ENCODE data around the gene OSR1.
"Not testable (repeated sequence)": the region's sequence is repeated elsewhere in the genome, so short reads cannot be mapped to it uniquely, and the experiment has no call there.

OSR1 gene

DNA sequence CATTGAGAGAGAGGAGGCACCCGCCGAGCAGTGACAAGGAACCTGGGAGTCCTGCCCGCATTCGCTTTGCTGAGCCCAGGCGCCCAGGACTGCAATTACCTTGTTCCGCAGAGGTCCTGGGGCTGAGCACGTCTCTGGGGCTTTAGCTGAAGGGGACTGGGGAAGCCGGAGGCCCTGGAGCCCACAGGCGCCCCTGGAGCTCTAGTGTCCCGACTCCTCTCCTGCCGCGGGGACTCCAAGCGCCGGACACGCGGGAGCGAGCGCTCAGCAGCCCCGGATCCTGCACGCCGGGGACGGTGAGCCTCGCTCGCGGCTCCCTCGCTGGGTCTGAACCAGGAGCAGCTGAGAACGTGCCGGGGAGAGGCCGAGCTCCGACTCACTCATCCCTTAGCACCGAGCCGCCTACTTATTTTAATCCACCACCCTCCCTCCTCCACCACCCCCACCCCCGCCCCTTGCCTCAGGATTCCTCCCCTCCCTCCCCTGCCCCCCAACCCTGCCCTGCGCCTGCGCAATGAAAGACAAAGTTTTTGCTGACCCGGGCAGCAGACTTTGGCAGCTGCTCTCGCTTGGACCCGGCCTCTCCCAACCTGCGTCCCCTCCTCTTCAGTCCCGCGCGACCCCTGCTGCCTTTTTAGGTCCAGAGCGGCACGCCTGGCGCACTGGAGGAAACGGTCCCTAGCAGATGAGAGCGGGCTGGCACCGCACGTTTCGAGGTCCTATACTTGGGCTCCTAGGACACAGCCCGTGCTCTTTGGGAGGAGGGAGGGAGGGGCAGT, at the start of gene OSR1:
Gene OSR1, minus strand, starts transcription at position 382 of the 779 bp plus-strand sequence. CDS start 4,818 bp downstream, outside the sequence.
- no peak for DNase-seq (ENCODE audit: low spot score)

DNA sequence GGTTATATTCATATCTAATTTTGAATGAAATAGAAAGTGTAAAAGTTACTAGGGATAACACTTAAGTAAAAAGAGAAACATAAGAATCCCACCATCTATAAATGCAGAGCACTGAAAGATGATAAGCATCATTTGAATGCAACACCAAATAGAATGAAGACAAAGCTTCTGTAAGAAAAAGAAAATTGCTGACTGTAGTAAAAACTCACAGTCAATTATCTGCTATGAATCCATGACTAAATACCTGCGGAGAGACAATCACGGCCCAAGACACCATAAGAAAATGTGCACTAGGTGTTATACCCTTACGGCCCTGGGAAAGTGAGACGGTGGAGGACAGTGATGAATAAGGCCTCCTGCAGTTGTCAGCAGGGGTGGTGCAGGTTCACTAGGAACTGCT, 45.4 kb upstream of the OSR1 start:
- DNase-seq (ENCODE audit: low spot score): no peak

DNA sequence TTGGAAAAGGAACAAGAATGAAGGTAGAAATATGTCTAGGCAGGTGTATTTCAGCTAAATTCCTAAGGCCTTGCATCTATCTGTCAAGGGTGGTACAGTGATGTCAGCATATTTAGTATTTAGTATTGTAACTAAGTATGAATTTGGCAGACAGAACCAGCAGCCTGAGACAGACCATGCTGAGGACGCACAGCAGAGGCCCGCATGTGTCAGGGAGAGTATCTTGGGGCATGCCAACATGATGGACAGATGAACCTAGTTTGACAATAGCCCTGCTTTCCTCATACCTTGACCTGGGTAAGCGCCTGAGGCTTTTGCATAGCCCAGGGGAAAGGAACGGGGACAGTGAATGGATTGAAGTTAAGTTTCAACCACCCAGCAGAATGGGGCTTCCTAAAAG, 33.8 kb upstream of the OSR1 start:
- no peak for DNase-seq (ENCODE audit: low spot score)

DNA sequence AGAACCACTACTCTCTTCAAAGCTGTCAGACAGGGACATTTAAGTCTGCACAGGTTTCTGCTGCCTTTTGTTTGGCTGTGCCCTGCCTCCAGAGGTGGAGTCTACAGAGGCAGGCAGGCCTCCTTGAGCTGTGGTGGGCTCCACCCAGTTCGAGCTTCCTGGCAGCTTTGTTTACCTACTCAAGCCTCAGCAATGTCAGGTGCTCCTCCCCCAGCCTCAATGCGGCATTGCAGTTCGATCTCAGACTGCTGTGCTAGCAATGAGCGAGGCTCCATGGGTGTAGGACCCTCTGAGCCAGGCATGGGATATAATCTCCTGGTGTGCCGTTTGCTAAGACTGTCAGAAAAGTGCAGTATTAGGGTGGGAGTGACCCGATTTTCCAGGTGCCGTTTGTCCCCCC, 31.0 kb upstream of the OSR1 start:
- DNase-seq (ENCODE audit: low spot score): not testable (repeated sequence)

DNA sequence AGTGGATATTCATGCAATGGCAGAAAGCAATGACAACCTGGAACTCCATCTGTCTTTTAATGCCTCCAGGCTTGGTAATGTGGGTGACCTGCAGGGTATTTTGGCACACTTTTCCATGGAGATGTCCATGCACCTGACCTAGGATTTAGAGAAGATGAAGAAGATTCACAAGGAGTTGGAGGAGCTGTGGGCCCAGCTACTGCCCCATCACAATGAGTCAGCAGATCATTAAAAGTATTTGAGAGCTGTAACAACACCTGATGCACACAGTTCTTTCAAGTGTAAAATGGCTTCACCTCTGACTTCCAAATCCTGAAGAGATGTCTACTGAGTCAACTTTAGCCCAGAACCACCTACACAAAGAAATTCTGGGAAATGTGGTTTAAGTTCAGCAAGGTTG, 22.1 kb upstream of the OSR1 start:
- no peak for DNase-seq (ENCODE audit: low spot score)

DNA sequence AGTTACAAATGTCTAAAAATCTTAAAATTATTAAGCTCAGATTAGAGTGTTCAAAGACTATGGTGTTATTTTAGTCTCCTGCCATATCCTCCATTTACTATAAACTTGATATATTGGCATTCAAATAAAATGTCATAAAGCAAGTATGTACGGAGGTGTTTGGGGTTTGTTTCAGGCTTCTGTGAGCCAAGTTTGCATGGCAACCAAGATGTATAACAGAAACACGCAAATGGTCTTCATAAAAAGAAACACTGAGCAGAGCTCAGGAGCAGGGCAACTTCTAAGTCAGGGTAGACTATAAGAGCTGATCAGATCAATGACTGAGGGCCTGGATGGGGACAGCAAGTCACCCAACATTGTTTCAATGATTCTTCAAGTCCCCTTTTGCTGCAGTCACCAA, 20.5 kb upstream of the OSR1 start:
- no peak for DNase-seq (ENCODE audit: low spot score)

DNA sequence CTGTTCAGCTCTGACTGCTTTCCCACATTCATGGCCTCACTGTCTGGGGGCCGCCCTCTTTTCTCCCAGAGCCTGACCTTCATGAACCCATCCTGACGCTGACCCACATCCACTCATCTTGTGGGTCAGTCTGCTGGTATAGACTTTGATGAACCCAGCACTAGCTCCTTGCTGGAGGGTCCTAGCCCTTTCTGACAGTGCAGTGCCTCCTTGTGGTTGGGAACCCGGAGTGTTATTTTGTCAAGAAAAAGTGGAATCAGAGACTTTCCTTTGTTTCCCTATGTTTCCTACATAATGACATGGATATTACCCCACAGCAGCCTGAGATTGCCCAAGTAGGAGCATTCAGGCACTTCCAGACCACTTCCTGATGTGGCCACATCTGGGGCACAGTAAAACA, 19.3 kb upstream of the OSR1 start:
- DNase-seq (ENCODE audit: low spot score): no peak

DNA sequence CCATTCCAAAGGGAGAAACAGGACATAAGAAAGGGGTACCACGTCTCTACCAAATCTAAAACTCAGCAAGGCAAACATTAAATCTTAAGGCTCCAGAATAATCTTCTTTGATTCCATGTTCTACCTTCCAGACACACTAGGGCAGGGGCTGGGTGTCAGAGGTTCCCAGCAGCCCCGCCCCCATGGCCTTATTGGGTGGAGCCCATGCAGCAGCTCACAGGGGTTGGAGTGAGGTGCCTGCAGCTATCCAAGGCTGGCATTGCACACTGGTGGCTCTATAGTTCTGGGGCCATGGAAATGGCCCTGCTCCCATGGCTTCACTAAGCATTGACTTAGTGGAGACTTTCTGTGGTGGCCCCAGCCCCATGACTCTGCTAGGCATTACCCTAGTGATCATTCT, 14.9 kb upstream of the OSR1 start:
- DNase-seq (ENCODE audit: low spot score): no peak

DNA sequence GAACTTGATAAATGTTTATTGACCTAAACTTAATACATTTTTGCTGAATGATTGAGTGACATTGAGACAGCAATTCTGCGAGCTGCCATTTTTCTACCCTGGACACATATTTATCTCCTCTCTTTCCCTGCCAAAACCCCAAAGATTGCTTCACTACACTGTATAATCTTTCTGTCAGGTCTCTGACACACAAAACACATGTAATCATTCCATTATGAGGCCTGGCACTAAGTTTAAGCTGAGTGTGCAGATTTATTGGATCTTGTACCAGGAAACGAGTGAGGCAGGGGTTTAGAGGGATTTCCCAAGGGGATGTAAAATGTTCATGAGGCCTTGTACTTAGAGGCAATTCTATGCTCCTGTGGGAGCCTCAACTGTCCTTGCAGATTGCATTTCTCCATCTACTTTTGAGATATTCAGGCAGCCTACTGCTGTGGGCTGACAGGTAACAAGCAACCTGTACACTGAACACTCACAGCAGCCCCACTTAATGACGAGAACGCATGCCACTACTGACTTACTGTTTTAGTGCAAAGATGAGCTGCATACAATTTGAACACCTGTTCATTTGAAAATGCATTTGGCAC, 13.7 kb upstream of the OSR1 start:
- DNase-seq (ENCODE audit: low spot score): no peak

DNA sequence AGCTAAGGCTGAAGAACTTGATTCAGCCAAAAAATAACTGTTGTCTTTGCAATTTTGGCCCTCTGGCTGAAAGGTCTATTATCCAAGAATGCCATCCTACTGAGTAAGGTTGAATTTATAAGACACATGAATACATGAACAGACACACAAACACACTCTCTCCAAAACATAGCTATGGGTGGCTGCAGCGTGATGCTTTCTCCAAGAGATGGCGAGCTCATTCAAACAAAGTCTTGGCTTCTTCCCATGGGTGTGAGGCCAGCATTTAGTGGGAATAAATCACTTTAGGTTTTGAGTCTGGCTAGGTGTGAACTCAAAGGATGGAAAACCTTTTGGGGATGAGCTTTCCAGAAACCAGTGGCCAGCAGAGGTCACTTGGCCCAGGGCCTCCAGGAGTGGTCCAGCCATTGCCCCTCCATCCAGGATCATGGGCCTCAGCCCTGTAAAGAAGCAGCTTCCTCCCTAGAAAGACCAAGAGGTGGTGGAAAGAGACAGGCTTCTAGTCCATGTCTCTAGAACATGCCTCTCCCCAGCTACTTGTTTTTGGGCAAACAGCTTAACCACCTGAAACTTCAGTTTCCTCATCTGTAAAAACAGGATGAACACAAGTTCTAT, 11.0 kb upstream of the OSR1 start:
- DNase-seq (ENCODE audit: low spot score): peak; percentile 16

DNA sequence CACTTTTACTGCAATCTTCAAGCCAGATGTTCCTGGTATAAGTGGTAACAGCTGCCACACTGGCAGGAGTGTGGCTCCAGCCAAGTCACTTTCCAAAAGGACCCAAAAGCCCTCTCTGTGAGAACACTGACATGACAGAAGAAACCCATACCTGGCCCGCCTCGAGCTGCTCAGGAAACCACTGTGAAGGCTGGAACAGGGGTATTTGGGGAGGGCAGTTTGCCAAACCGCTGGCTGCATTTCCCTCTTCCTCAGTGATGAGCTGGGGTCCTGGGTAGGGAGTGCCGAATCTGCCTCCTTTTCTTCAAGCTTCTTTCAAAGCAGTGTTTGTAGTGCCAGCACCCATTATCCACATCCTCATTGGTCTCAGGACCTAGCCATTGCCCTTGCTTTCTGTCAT, 10.3 kb upstream of the OSR1 start:
- no peak for DNase-seq (ENCODE audit: low spot score)

DNA sequence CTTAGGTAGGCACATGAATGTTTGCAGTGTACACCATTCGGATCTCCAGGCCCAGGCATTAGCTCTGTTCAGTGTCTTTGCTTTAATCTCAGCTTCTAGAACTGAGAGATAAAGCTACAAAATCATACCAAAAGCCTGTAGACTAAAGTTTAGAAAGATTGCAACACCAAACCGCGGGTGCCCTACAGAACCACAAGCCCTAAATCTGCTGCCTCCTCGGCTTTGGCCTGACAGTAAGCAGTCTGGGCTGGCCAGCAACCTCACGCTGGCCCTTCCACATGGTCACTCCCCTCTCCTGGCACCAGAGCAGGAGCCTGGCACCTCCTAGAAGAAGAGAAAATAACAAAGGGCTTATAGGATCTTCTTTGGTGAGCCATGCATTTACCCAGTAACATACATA, 8.9 kb upstream of the OSR1 start:
- no peak for DNase-seq (ENCODE audit: low spot score)

DNA sequence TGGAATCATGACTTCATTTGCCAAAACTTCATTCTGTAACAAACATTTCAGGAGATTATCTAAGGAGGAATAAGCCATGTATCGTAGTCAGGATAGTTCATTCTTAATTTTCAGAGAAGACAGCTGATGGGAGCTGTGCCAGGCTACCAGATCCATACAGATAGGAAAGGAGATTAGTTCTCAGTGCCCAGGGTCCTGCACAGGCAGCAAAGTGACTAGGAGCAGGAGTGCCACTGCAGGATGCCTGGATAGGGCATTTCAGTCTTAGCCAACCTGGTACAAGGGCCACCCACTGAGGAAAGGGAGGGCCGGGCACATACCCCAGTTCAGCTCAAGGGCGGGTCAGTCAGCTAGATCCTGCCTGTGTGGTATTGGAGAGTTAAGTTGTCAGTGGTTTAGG, 6.7 kb upstream of the OSR1 start:
- DNase-seq (ENCODE audit: low spot score): no peak

DNA sequence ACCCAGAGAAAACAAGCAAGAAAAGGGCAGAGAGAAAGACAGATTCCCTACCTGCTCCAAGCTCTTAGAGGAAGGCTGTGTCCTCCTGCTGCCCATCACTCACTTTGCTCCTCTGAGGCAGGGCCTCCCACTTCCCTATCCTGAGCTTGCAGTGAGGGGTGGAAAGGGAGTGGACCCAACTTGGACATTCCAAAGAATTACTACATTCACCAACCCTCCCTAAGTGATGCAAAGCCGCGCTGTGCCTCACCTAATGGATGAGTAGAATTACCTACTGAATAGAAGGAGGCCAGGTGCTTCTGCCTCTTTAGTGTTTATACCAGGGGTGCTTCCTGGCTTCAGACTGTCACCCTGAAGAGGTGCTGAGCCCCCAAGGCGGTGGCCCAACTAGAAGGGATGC, 5.6 kb upstream of the OSR1 start:
- DNase-seq (ENCODE audit: low spot score): no peak

DNA sequence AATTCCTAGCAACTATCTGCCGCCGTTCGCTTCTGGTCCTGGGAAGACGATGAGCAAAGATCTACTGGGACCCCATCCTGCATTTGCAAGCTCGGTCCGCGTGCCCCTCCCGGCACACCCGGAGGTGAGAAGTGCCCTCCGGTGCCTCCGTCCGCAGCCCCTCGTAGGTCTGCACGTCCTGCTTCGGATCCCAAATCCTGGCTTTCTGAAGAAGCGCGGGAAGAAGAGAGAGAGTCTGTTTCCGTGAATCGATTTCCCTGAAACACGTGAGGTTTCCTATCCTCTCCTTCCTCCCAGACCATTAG, 5.0 kb upstream of the OSR1 start:
- DNase-seq (ENCODE audit: low spot score): no peak

DNA sequence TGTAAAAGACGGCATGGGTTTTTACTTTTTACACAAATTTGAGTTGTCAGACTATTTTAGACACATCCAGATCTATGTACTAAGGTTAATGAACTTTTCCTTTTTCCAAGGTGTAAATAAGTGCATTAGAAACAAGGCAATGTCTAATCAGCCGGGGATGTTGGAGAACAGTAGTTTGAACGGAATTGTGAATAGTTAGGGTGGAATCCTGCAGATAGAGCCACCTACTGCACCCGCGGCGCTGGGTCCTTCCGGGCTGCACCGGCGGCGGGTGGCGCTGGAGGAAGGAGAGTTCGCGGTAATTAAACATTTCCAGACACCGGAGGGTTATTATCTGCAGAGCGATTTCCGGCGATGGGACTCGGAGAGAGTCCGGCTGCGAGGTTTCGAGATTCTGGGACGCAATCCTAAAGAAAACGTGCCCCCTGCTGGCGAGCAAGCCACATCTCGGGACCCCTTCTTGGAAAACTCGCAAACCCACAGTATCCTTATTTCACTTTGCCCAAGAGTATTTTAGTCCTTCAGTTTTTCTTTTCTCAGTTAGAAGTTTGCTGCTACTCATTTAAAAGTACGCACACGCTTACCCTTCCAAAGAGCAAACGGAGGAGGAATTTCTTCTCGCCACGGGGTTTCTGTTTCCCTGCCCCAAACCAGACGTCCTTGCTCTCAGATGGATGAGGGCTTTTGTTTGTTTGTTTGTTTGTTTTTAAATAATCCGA, 4.5 kb upstream of the OSR1 start:
- DNase-seq (ENCODE audit: low spot score): peak; percentile 84

DNA sequence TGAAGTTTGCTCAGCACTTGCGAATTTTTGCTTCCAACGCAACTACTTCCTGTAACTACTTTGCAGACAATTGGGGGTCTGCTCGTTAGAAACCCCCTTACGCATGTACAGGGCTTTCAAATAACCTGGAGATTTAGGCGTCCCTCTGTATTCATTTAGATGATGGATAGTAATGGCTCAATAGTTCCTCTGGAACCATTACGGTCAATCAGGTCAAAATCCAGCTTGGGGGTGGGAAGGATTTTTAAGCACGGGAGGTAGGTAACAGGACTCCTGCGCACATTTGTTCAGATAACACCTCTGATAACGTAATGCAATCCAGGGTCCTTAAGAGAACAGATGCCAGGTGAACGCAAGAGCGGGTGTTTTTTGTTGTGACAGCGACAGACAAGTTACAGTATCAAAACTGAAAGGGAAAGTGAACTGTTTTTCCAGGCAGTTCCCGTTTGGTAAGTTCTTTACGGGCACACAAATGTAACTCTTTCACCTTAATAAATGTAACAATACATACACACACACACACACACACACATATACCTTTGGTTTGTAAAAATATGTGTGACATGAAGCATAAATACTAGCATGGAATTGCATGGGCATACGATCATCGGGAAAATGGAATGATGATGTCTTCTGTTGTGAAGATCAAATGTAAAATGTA, 3.8 kb upstream of the OSR1 start:
- DNase-seq (ENCODE audit: low spot score): peak; percentile 14

DNA sequence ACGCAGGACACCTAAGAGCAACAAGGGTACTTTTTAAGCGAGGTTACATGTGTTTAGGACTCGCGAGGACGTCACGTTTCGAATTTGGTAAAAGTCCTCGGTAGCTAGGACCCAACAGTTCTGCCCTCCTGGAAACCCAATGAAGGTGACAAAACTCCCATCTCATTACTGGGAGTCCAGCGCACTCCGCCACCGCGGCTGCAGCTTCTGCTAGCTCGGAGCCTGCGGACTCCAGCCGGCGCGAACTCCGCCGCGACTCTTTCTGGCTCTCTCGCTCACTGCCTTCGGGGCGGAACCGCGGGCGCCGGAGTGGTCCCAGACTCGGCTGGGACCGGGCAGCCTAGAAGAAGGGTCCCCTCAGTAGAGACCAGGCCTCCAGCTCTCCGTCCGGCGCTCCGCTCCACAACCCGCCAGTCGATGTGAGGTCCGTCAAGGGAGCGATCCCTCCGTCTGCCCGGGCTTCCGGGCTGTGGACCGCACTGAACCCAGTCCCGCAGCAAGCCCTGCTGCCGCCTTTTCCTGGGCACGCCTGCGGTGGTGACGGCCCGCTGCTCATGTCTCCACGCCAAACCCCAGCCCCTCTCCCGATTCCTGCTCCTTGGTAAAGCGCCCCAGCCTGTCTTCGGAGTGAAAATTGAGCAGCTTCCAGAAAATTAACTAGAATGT, 3.0 kb upstream of the OSR1 start:
- DNase-seq (ENCODE audit: low spot score): no peak

DNA sequence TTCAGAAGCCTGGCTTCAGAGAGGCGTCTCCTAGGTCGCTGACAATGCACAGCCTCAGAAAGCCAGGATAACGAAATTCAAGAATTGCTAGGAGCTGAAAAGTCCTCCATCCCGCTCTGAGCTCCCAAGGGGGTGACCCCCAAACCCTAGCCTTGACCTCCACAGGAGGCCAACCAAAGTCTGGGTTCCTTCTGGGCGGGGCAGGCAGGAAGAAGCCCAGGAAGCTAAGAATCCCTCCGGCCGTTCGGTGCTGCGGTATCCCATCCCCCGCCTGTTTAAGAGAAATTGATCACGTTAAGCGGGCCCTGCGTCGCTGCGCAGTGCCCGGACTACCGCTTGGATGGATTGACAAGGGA, 2.5 kb upstream of the OSR1 start:
- DNase-seq (ENCODE audit: low spot score): no peak

DNA sequence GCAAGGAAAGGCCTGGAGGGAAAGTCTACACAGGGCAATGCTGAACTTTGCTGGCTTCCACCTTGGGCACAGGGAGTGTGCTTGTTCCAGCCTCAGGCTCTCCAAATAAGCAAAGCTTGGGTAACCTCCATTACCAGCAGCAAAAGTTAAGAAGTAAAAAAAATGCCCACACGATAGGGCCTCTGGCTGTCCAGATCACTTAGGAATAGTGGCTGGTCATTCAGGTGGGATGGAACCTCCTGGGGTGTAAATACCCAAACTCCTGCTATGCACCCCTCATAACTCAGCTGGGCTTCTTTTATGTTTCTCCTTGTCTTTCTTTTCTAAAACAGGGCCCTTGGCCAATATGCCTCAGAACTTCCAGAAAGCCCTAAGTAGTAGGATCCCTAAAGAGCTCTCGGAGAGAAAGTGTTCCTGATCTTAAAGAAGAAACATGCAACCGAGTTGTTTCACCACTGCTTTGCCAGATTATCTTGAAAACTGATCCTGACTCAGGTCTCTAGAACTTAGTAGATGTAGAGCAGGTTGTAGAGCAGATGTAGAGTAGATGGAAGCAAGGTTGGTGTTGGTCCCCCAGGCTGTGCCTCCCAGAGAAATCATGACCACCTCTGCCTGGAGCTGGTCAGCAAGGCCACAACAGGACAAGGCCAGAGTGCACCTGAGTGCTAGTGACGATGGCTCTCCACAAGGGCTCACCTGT, 2.0 kb upstream of the OSR1 start:
- DNase-seq (ENCODE audit: low spot score): no peak

DNA sequence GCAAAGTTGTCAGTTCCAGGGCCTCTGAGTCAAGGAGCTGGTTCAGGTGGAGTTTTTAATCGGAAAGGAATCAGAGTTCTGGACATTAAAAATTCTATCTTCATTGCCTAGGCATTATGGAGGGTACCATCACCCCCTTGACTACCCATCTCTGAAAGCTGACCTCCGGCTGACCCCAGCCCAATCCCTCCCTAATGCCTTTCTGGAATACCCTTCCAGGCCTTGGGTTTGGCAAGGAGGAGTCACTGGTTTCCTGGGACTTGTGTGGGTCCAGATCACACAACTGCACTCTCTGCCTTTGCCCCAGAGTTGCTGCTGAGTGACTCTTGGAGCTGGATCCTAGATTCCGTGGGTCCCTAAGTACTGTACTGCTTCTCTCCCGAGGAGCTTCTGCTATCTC, 1.0 kb upstream of the OSR1 start:
- DNase-seq (ENCODE audit: low spot score): no peak

DNA sequence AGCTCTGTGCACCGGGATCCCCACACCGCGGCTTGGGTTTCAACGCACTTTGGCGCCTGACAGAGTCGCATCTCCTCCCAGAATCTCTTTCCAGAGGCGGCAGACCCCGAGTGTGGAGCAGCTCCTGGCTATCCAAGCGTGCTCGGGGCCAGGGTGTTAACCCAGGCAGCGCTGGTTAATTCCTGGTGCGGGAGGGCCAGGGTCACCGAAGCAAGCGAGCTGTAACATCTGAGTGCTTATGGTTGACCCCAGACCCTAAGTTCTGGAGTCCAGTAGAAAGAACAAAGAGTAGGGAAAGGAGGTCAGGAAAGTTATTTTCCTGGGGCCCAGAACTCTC, 566 bp upstream of the OSR1 start:
- DNase-seq (ENCODE audit: low spot score): no peak

Data from RKO (cell line).